ENCODE results near the gene TMEM225B. TPM values are rescaled to one million over a fixed set of nuclear protein-coding genes. Genes with fewer than 3 reads are reported as not detected.
"Not testable (repeated sequence)": the region's sequence is repeated elsewhere in the genome, so short reads cannot be mapped to it uniquely, and the experiment has no call there.

TMEM225B gene
- total RNA-seq, 4 donors from 2014 or later: 0.68 to 1.6 TPM; not detected in 2

DNA sequence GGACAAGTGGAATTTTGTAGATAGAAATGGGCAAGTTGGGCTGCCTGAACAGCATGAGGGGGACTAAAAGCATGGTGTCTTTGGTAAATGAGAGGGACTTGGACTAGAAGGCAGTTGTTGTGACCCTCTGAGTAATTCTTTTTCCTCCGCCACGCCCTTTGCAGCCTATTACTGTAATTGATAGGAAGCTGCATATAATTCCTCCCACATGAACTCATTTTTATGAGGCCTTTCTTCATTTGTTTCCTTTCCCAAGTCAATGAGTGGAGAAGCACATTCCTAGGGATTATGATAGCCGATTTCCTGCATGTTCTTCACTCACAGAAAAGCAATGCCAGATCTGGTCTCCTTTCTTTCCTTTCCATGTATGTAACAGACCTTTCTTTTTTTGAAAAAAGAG is 46.4 kb downstream of the TMEM225B start:
- H3K36me3 ChIP-seq: peaks cover 0 to 11% (median 0%) of the 10 kb centered on the region in 4 donors
- TF ChIP-seq, protein P1, sequence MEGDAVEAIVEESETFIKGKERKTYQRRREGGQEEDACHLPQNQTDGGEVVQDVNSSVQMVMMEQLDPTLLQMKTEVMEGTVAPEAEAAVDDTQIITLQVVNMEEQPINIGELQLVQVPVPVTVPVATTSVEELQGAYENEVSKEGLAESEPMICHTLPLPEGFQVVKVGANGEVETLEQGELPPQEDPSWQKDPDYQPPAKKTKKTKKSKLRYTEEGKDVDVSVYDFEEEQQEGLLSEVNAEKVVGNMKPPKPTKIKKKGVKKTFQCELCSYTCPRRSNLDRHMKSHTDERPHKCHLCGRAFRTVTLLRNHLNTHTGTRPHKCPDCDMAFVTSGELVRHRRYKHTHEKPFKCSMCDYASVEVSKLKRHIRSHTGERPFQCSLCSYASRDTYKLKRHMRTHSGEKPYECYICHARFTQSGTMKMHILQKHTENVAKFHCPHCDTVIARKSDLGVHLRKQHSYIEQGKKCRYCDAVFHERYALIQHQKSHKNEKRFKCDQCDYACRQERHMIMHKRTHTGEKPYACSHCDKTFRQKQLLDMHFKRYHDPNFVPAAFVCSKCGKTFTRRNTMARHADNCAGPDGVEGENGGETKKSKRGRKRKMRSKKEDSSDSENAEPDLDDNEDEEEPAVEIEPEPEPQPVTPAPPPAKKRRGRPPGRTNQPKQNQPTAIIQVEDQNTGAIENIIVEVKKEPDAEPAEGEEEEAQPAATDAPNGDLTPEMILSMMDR (IDR thresholded peaks at IDR 0.05): no peak
- TF ChIP-seq POLR2A (IDR thresholded peaks at IDR 0.05): no peak
- no peak for TF ChIP-seq POLR2AphosphoS5 (IDR thresholded peaks at IDR 0.05)
- no peak for TF ChIP-seq EP300 (IDR thresholded peaks at IDR 0.05; ENCODE audit: low read depth)
- no peak for DNase-seq
- intact Hi-C loops (cut with DNase I; ENCODE audit: low total_unique reads): no loop called here
- in situ Hi-C loops (cut with MboI; ENCODE audit: low pct_ligation_motif_present in 1 of 4, low pct_unique_long_range_greater_than_20kb in 1 of 4, low sequenced_read_pairs in 3 of 4): no loop called here
- H3K27ac ChIP-seq: no peak overlapping the region
- peaks cover 0 to 3% of the 10 kb centered on the region in 2 donors for H3K9me3 ChIP-seq
- no peak overlapping the region for H3K4me3 ChIP-seq
- no peaks in the 10 kb centered on the region for H3K4me1 ChIP-seq
- H3K27me3 ChIP-seq: no peaks in the 10 kb centered on the region
- WGBS, 2 donors (ENCODE audit: low coverage in 1 of 2): 87 to 95% methylated on average over 3 of the region's 3 CpGs

DNA sequence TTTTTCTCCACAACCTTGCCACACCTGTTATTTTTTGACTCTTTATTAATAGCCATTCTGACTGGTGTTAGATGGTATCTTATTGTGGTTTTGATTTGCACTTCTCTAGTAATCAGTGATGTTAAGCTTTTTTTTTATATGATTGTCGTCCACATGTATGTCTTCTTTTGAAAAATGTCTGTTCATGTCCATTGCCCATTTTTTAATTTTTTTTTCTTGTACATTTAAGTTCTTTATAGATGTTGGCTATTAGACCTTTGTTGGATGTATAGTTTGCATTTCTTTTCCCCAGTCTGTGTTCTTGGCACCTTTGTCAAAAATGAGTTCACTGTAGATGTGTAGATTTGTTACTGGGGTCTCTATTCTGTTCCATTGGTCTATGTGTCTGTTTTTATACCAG is 47.5 kb downstream of the TMEM225B start:
- Histone ChIP-seq H3K4me3 (no peak overlapping the region), H3K9me3 (peaks cover 0 to 3% of the 10 kb centered on the region in 2 donors), H3K4me1 (no peaks in the 10 kb centered on the region), H3K27ac (no peak overlapping the region), H3K36me3 (peaks cover 0 to 11% (median 0%) of the 10 kb centered on the region in 4 donors), H3K27me3 (no peaks in the 10 kb centered on the region)
- DNase-seq: no peak
- in situ Hi-C loops (cut with MboI; ENCODE audit: low pct_ligation_motif_present in 1 of 4, low pct_unique_long_range_greater_than_20kb in 1 of 4, low sequenced_read_pairs in 3 of 4): no loop called here
- 90 to 100% methylated on average over 1 of the region's 1 CpG for WGBS, 2 donors (ENCODE audit: low coverage in 1 of 2)
- no peak for TF ChIP-seq POLR2AphosphoS5 (IDR thresholded peaks at IDR 0.05)
- no peak for TF ChIP-seq POLR2A (IDR thresholded peaks at IDR 0.05)
- TF ChIP-seq EP300 (IDR thresholded peaks at IDR 0.05; ENCODE audit: low read depth): no peak
- intact Hi-C loops (cut with DNase I; ENCODE audit: low total_unique reads): no loop called here

DNA sequence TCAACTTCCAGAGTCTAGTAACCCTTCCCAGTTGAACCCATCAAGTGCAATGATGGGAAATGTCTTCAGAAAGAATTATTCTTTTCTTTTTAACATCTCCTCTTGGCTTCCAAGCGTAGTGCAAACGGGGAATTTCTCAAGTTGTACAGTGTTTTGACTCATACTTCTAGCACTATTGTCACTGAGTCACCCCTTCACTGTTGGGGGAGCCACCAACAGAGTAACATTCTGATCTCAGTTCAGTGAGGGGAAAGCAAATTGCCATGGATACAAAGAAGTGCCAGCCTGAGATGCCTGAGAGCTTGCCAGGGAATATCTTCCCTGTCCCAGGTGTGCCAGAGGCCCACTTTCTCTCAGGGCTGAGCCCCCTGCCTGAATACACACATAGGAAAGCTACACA is 50.8 kb downstream of the TMEM225B start:
- no peak for TF ChIP-seq POLR2AphosphoS5 (IDR thresholded peaks at IDR 0.05)
- TF ChIP-seq POLR2A (IDR thresholded peaks at IDR 0.05): no peak
- 81% methylated on average over 2 of the region's 2 CpGs; no CpG with 5 or more reads in 1 of the 2 donors for WGBS, 2 donors (ENCODE audit: low coverage in 1 of 2)
- peaks cover 0 to 11% (median 0%) of the 10 kb centered on the region in 4 donors for H3K36me3 ChIP-seq
- no peaks in the 10 kb centered on the region for H3K27me3 ChIP-seq
- DNase-seq: no peak
- H3K27ac ChIP-seq: no peak overlapping the region
- H3K4me1 ChIP-seq: no peaks in the 10 kb centered on the region
- no peak overlapping the region for H3K4me3 ChIP-seq
- intact Hi-C loops (cut with DNase I; ENCODE audit: low total_unique reads) (no loop called here), in situ Hi-C loops (cut with MboI; ENCODE audit: low pct_ligation_motif_present in 1 of 4, low pct_unique_long_range_greater_than_20kb in 1 of 4, low sequenced_read_pairs in 3 of 4) (no loop called here)
- H3K9me3 ChIP-seq: peaks cover 0 to 3% of the 10 kb centered on the region in 2 donors

DNA sequence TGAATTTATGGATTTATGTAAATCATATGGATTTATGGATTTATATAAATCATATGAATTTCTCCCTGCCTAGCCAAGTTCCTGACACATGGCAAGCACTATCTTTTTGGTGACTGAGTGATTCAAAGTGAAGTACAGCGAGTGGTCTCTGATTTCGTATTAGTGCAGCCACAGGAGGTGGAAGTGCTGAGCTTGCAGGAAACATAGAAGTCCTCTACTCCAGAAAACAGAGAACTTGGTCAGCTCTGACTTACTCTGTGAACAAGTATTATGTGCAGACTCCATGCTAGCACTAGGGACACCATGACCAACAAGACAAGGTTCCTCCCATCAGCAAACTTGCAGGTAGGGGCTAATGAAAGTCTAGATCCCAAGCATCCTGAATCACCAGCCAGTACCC is 53.2 kb downstream of the TMEM225B start:
- Histone ChIP-seq H3K9me3 (no peaks in the 10 kb centered on the region), H3K27ac (no peak overlapping the region), H3K4me3 (no peak overlapping the region), H3K27me3 (no peaks in the 10 kb centered on the region), H3K36me3 (peaks cover 0 to 6% (median 0%) of the 10 kb centered on the region in 4 donors), H3K4me1 (no peaks in the 10 kb centered on the region)
- TF ChIP-seq, protein P1 (IDR thresholded peaks at IDR 0.05): no peak
- no peak for TF ChIP-seq POLR2A (IDR thresholded peaks at IDR 0.05)
- no peak for TF ChIP-seq POLR2AphosphoS5 (IDR thresholded peaks at IDR 0.05)
- TF ChIP-seq EP300 (IDR thresholded peaks at IDR 0.05; ENCODE audit: low read depth): no peak
- in situ Hi-C loops (cut with MboI; ENCODE audit: low pct_ligation_motif_present in 1 of 4, low pct_unique_long_range_greater_than_20kb in 1 of 4, low sequenced_read_pairs in 3 of 4) (no loop called here), intact Hi-C loops (cut with DNase I; ENCODE audit: low total_unique reads) (no loop called here)
- 80 to 95% methylated on average over 1 to 2 of the region's 2 CpGs for WGBS, 2 donors (ENCODE audit: low coverage in 1 of 2)
- DNase-seq: no peak

DNA sequence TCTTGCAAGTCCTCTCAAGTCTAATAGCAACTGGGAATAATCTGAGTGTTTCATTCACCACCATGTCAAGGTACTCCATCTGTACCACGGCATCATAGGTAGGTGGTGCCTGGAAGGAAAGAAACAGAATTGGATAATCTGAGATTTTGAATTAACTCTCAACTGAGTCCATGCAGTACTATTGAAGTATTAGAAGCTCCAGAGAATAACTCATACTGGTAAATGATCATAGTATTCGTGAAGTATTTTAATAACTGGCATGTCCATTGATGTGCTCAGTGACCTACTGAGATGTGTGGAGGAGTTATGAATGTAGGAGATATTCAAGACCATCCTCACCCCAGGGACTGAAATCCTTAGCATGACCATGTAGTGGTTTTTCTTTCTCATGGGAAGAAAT is 54.6 kb downstream of the TMEM225B start:
- no peak for DNase-seq
- intact Hi-C loops (cut with DNase I; ENCODE audit: low total_unique reads) (no loop called here), in situ Hi-C loops (cut with MboI; ENCODE audit: low pct_ligation_motif_present in 1 of 4, low pct_unique_long_range_greater_than_20kb in 1 of 4, low sequenced_read_pairs in 3 of 4) (no loop called here)
- Histone ChIP-seq H3K9me3 (no peaks in the 10 kb centered on the region), H3K36me3 (peaks cover 0 to 6% (median 0%) of the 10 kb centered on the region in 4 donors), H3K4me3 (no peak overlapping the region), H3K27ac (no peak overlapping the region), H3K27me3 (no peaks in the 10 kb centered on the region), H3K4me1 (no peaks in the 10 kb centered on the region)
- TF ChIP-seq EP300 (IDR thresholded peaks at IDR 0.05; ENCODE audit: low read depth): no peak
- WGBS, 2 donors (ENCODE audit: low coverage in 1 of 2): 94 to 100% methylated on average over 1 to 2 of the region's 2 CpGs

DNA sequence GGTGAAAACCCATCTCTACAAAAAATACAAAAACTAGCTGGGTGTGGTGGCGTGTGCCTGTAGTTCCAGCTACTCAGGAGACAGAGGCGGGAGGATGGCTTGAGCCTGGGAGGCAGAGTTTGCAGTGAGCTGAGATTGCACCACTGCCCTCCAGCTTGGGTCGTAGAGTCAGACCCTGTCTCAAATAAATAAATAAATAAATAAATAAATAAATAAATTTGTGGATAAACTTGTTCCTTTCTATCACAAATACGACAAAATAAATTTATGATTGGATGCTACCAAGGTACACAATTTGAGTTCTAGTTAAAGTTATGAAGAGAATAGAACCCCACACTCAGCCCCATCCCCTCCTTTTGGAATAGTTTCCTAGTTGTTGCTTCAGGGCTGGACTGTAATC is 55.2 kb downstream of the TMEM225B start:
- in situ Hi-C loops (cut with MboI; ENCODE audit: low pct_ligation_motif_present in 1 of 4, low pct_unique_long_range_greater_than_20kb in 1 of 4, low sequenced_read_pairs in 3 of 4); H3K4me3 ChIP-seq; H3K27ac ChIP-seq; H3K9me3 ChIP-seq; H3K36me3 ChIP-seq; intact Hi-C loops (cut with DNase I; ENCODE audit: low total_unique reads); H3K27me3 ChIP-seq; DNase-seq; H3K4me1 ChIP-seq: not testable (repeated sequence)
- WGBS, 2 donors (ENCODE audit: low coverage in 1 of 2): 95 to 96% methylated on average over 4 of the region's 4 CpGs

Data from transverse colon (tissue), 4 donors.